CD4-positive, CD25-positive, alpha-beta regulatory T cell (primary cell): Measurements from ENCODE around the gene KRT81. TPM values are rescaled to one million over a fixed set of nuclear protein-coding genes. Genes with fewer than 3 reads are reported as not detected.
A peak's percentile ranks its signal among the peaks of the same experiment; 100 is the strongest.

Experiments used
- ATAC-seq, 2 donors: fragments of 150-1000 bp; cut with Tn5 transposase; one replicate each; pipeline ENCODE4 v1.10.0; 2021; ENCODE audit warnings: low read depth in 2 of 2, moderate number of reproducible peaks in 2 of 2, moderate library complexity in 1 of 2
- DNase-seq, 3 donors: peaks; one replicate each; pipeline versions ENCODE4 v3.0.0 to v3.0.0-alpha.2; 2012 to 2022; ENCODE audit warnings: mixed read lengths in 1 of 3
- H3K27ac ChIP-seq: one replicate; pipeline ENCODE4 v1.7.0; 2013; ENCODE audit warnings: mild to moderate bottlenecking, low read length; ENCODE audit not compliant: insufficient read depth, poor library complexity, severe bottlenecking
- H3K27me3 ChIP-seq: one replicate; pipeline ENCODE4 v1.7.0; 2013; ENCODE audit warnings: low read length; ENCODE audit not compliant: control insufficient read depth, insufficient read depth
- H3K36me3 ChIP-seq: one replicate; pipeline ENCODE4 v1.7.0; 2013; ENCODE audit warnings: mild to moderate bottlenecking, low read length, moderate library complexity; ENCODE audit not compliant: control insufficient read depth, insufficient read depth
- H3K4me1 ChIP-seq: 2 replicates; pipeline ENCODE4 v1.7.0; 2013; ENCODE audit warnings: mild to moderate bottlenecking, low read length; ENCODE audit not compliant: insufficient read depth, control insufficient read depth, poor library complexity, severe bottlenecking
- H3K4me3 ChIP-seq: one replicate; pipeline ENCODE4 v1.7.0; 2013; ENCODE audit warnings: low read depth, mild to moderate bottlenecking, low read length, moderate library complexity
- H3K9me3 ChIP-seq, 2 experiments: 1 replicate in 1 of 2; 2 replicates in 1 of 2; pipeline ENCODE4 v1.7.0; 2013; ENCODE audit warnings: low read length in 2 of 2, mild to moderate bottlenecking in 1 of 2, moderate library complexity in 1 of 2; ENCODE audit not compliant: control insufficient read depth in 2 of 2
- H3K27ac Mint-ChIP-seq, 3 donors: one replicate each; pipeline ENCODE4 v1.8.0; 2020 to 2022; ENCODE audit warnings: mild to moderate bottlenecking in 3 of 3, mixed read lengths in 3 of 3, moderate library complexity in 2 of 3
- H3K27me3 Mint-ChIP-seq: one replicate; pipeline ENCODE4 v1.8.0; 2022; ENCODE audit warnings: mild to moderate bottlenecking, mixed read lengths
- H3K36me3 Mint-ChIP-seq: one replicate; pipeline ENCODE4 v1.8.0; 2020; ENCODE audit warnings: mixed read lengths
- H3K4me1 Mint-ChIP-seq, 4 donors: one replicate each; pipeline ENCODE4 v1.8.0; 2020 to 2022; ENCODE audit warnings: mixed read lengths in 4 of 4, mild to moderate bottlenecking in 1 of 4
- H3K4me3 Mint-ChIP-seq, 4 donors: one replicate each; pipeline ENCODE4 v1.8.0; 2020 to 2022; ENCODE audit warnings: mild to moderate bottlenecking in 4 of 4, mixed read lengths in 4 of 4, moderate library complexity in 3 of 4
- H3K9me3 Mint-ChIP-seq, 7 donors: one replicate each; pipeline ENCODE4 v1.8.0; 2020 to 2022; ENCODE audit warnings: mixed read lengths in 7 of 7, mild to moderate bottlenecking in 3 of 7, moderate library complexity in 2 of 7
- polyA plus RNA-seq, 4 donors: library from polyadenylated mRNA; unstranded; fragments of 300-500 nt; fragmentation: Illumina TruSeq; gene quantifications; one replicate each; pipeline ENCODE4 v1.2.3, GENCODE V29; 2021
- total RNA-seq: library from RNA; stranded (reverse); gene quantifications from one replicate; pipeline ENCODE4 v1.2.3, GENCODE V29; 2022

KRT81 gene
- total and polyA plus RNA-seq, 5 donors from 2014 or later, result not detected

- Histone ChIP-seq H3K9me3 (no peaks in the 10 kb centered on the region), H3K27me3 (no peaks in the 10 kb centered on the region), H3K27ac (no peak overlapping the region), H3K4me1 (peaks cover 6% of the 10 kb centered on the region), H3K36me3 (no peaks in the 10 kb centered on the region), H3K4me3 (no peak overlapping the region)
- DNase-seq (no peak), ATAC-seq (no peak)
- H3K4me3 Mint-ChIP-seq, result no peak overlapping the region
- peaks cover 30% of the 10 kb centered on the region for H3K27me3 Mint-ChIP-seq
- H3K4me1 Mint-ChIP-seq, result peaks cover 4 to 9% (median 7%) of the 10 kb centered on the region in 4 donors
- no peak overlapping the region for H3K27ac Mint-ChIP-seq
- peaks cover 0 to 3% (median 0%) of the 10 kb centered on the region in 7 donors for H3K9me3 Mint-ChIP-seq
- H3K36me3 Mint-ChIP-seq, result no peaks in the 10 kb centered on the region
These were observed 31.7 kb upstream of the KRT81 start for GRCh38 chr12:52323001-52323400.

GRCh38 chr12:52322069-52322468, 30.7 kb upstream of the KRT81 start:
- ATAC-seq (no peak), DNase-seq (no peak)
- H3K27me3 ChIP-seq, result no peaks in the 10 kb centered on the region
- no peak overlapping the region for H3K27ac ChIP-seq
- H3K9me3 ChIP-seq, result no peaks in the 10 kb centered on the region
- H3K4me3 ChIP-seq, result no peak overlapping the region
- H3K4me1 Mint-ChIP-seq, result peaks cover 0 to 4% (median under 1%) of the 10 kb centered on the region in 4 donors
- no peaks in the 10 kb centered on the region for H3K4me1 ChIP-seq
- H3K4me3 Mint-ChIP-seq, result no peak overlapping the region
- H3K27ac Mint-ChIP-seq, result no peak overlapping the region
- H3K36me3 Mint-ChIP-seq, result no peaks in the 10 kb centered on the region
- peaks cover 30% of the 10 kb centered on the region for H3K27me3 Mint-ChIP-seq
- peaks cover 0 to 3% (median 0%) of the 10 kb centered on the region in 7 donors for H3K9me3 Mint-ChIP-seq
- no peaks in the 10 kb centered on the region for H3K36me3 ChIP-seq

DNA sequence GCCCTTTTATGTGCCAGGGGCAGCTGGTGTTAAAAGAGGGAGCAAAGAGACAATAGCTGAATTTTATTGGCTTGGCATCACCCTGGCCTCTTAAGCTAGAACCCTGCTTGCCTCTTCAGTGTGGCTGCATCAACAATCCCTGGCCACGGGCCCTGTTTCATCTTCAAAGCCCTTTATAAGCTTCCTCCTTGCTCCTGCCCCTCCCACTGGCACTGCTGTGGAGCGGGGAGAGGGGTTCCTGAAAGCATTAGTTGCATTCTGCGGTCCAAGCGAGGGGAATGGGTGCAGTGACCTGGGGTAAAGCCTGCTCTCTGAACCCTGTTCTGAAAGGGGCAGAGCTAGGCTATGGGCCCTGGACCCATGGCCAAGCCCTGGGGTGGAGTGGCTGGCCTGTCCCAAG, 30.1 kb upstream of the KRT81 start:
- no peaks in the 10 kb centered on the region for H3K4me1 ChIP-seq
- H3K27ac ChIP-seq, result no peak overlapping the region
- ATAC-seq (no peak), DNase-seq (no peak)
- H3K27me3 Mint-ChIP-seq, result peaks cover 30% of the 10 kb centered on the region
- H3K4me3 ChIP-seq, result no peak overlapping the region
- no peaks in the 10 kb centered on the region for H3K36me3 ChIP-seq
- no peaks in the 10 kb centered on the region for H3K27me3 ChIP-seq
- peaks cover 0 to 4% (median 0%) of the 10 kb centered on the region in 4 donors for H3K4me1 Mint-ChIP-seq
- no peaks in the 10 kb centered on the region for H3K9me3 ChIP-seq
- no peak overlapping the region for H3K4me3 Mint-ChIP-seq
- H3K27ac Mint-ChIP-seq, result no peak overlapping the region
- peaks cover 0 to 3% (median 0%) of the 10 kb centered on the region in 7 donors for H3K9me3 Mint-ChIP-seq
- H3K36me3 Mint-ChIP-seq, result no peaks in the 10 kb centered on the region

DNA sequence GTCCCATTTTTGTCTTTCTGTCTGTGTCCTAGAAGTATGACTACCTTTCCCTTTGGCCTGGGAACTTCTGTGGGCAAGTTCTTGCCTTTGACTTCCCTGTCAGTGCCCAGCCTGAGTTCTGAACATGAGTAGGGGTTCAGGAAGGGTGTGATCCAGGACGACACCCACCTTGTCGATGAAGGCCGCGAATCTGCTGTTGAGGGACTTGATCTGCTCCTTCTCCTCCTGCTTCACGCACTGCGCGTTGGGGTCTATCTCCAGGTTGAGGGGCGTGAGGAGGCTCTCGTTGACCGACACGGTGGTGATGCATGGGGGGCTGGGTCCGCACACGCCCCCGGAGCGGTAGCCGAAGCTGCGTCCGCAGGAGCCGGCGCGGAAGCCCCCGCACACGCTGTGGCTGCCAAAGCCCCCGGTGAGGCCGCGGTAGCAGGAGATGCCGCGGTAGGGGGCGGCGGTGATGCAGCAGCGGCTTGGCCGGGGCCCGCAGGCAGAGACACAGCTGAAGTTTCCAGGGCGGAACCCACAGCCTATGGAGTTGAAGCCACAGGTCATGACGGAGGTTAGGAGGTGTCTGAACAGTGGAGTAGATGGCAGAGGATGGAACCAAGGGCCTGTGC, 29.6 kb upstream of the KRT81 start, which contains the start of gene KRT83:
Gene KRT83 (minus strand): TSS at position 615 of the 617 bp plus-strand sequence. CDS start 63 bp downstream, at position 552.
- DNase-seq, result no peak
- Histone ChIP-seq H3K36me3 (no peaks in the 10 kb centered on the region), H3K4me1 (no peaks in the 10 kb centered on the region), H3K9me3 (no peaks in the 10 kb centered on the region), H3K4me3 (no peak within 1 kb of the TSS), H3K27ac (no peak within 1 kb of the TSS), H3K27me3 (no peaks in the 10 kb centered on the region)
- ATAC-seq, result no peak
- Mint-ChIP-seq H3K9me3 (peaks cover 0 to 3% (median 0%) of the 10 kb centered on the region in 7 donors), H3K27me3 (peaks cover 30% of the 10 kb centered on the region), H3K36me3 (no peaks in the 10 kb centered on the region), H3K4me3 (no peak within 1 kb of the TSS), H3K4me1 (peaks cover 0 to 4% (median 0%) of the 10 kb centered on the region in 4 donors), H3K27ac (no peak within 1 kb of the TSS)

GRCh38 chr12:52319097-52319496, 27.8 kb upstream of the KRT81 start:
- no peak overlapping the region for H3K27ac Mint-ChIP-seq
- Histone ChIP-seq H3K4me1 (no peaks in the 10 kb centered on the region), H3K9me3 (no peaks in the 10 kb centered on the region), H3K27me3 (no peaks in the 10 kb centered on the region), H3K36me3 (no peaks in the 10 kb centered on the region), H3K4me3 (no peak overlapping the region), H3K27ac (no peak overlapping the region)
- ATAC-seq (no peak), DNase-seq (peak in 1 of 3 donors; percentile 19)
- H3K36me3 Mint-ChIP-seq, result no peaks in the 10 kb centered on the region
- peaks cover 0 to under 1% (median 0%) of the 10 kb centered on the region in 4 donors for H3K4me1 Mint-ChIP-seq
- peaks cover 30% of the 10 kb centered on the region for H3K27me3 Mint-ChIP-seq
- H3K9me3 Mint-ChIP-seq, result peaks cover 0 to 3% (median 0%) of the 10 kb centered on the region in 7 donors
- H3K4me3 Mint-ChIP-seq, result no peak overlapping the region

DNA sequence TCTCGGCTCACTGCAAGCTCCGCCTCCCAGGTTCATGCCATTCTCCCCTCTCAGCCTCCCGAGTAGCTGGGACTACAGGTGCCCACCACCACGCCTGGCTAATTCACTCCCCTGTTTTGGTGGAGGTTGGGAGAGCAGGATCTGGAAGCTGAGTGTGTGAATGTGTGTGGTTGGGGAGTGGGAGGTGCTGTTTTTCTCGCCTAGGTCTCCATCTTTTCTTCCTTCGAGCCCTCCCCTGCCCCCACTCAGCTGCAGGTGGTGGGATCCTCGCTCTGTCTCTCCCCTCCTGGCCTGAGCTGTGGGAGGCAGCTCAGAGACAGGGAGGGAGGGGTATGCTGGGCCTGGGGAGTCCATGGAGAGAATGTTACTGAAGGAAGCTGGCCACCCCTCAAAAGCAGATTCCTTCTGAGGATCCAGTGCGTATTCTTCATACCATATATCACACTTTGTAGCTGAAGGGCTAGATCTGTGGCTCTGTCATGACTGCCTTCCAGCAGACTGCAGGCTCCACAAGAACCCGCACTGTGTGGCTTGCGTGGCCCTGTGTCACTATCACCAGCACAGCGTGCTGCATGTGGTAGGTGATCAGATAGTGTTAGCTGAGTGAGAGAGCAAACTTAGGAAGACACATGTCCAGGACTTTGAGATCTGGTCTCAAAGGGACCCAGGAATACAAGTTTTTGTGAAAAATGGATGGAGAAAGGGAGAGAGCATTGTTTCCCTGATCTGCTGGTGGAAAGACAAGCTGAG, 27.1 kb upstream of the KRT81 start:
- Mint-ChIP-seq H3K4me3 (no peak overlapping the region), H3K4me1 (no peaks in the 10 kb centered on the region), H3K27me3 (peaks cover 34% of the 10 kb centered on the region), H3K9me3 (peaks cover 0 to 3% (median 0%) of the 10 kb centered on the region in 7 donors), H3K27ac (no peak overlapping the region), H3K36me3 (no peaks in the 10 kb centered on the region)
- Histone ChIP-seq H3K27me3 (no peaks in the 10 kb centered on the region), H3K27ac (no peak overlapping the region), H3K36me3 (no peaks in the 10 kb centered on the region), H3K9me3 (no peaks in the 10 kb centered on the region), H3K4me3 (no peak overlapping the region), H3K4me1 (no peaks in the 10 kb centered on the region)
- DNase-seq (no peak), ATAC-seq (no peak)

- no peak for ATAC-seq
- no peak for DNase-seq
- Histone ChIP-seq H3K4me1 (no peaks in the 10 kb centered on the region), H3K4me3 (no peak overlapping the region), H3K9me3 (no peaks in the 10 kb centered on the region), H3K27ac (no peak overlapping the region), H3K36me3 (no peaks in the 10 kb centered on the region), H3K27me3 (no peaks in the 10 kb centered on the region)
- Mint-ChIP-seq H3K4me3 (no peak overlapping the region), H3K9me3 (peaks cover 0 to 3% (median 0%) of the 10 kb centered on the region in 7 donors), H3K27me3 (peaks cover 29% of the 10 kb centered on the region), H3K36me3 (no peaks in the 10 kb centered on the region), H3K27ac (no peak overlapping the region), H3K4me1 (no peaks in the 10 kb centered on the region)
These were observed 26.2 kb upstream of the KRT81 start for GRCh38 chr12:52317468-52318052.
